ENCODE data around the gene MYMK.

The MYMK gene

GRCh38 chr9:133535306-133535877 lies 10.6 kb upstream of the MYMK start:
- no peak for DNase-seq (ENCODE audit: low read depth in 3 of 3)

- peak; percentile 29 to 62 (median 59) for DNase-seq (ENCODE audit: low read depth in 3 of 3)
Measured at GRCh38 chr9:133534346-133535291, 9.9 kb upstream of the MYMK start, which contains the start of gene ADAMTSL2. Gene ADAMTSL2 (plus strand): TSS chr9:133534704. CDS start chr9:133536713, 2,009 bp downstream.

- no peak for DNase-seq (ENCODE audit: low read depth in 3 of 3)
Measured at GRCh38 chr9:133533857-133534256, 9.1 kb upstream of the MYMK start.

GRCh38 chr9:133532937-133533668 lies 8.3 kb upstream of the MYMK start:
- DNase-seq (ENCODE audit: low read depth in 3 of 3) = peak; percentile 51 to 56 (median 56)

- DNase-seq (ENCODE audit: low read depth in 3 of 3) = no peak
Measured at GRCh38 chr9:133531293-133531692, 6.5 kb upstream of the MYMK start.

GRCh38 chr9:133529874-133530273 lies 5.1 kb upstream of the MYMK start:
- DNase-seq (ENCODE audit: low read depth in 3 of 3) = no peak

- DNase-seq (ENCODE audit: low read depth in 3 of 3) = no peak
Measured at GRCh38 chr9:133529457-133529856, 4.7 kb upstream of the MYMK start.

GRCh38 chr9:133528876-133529241 lies 4.1 kb upstream of the MYMK start:
- DNase-seq (ENCODE audit: low read depth in 3 of 3) = no peak

- DNase-seq (ENCODE audit: low read depth in 3 of 3) = no peak
Measured at GRCh38 chr9:133528001-133528875, 3.5 kb upstream of the MYMK start.

- DNase-seq (ENCODE audit: low read depth in 3 of 3) = no peak
Measured at GRCh38 chr9:133527444-133527920, 2.7 kb upstream of the MYMK start.

- DNase-seq (ENCODE audit: low read depth in 3 of 3) = no peak
Measured at GRCh38 chr9:133526721-133527321, 2.1 kb upstream of the MYMK start.

GRCh38 chr9:133525677-133526076 lies 918 bp upstream of the MYMK start:
- no peak for DNase-seq (ENCODE audit: low read depth in 3 of 3)

- no peak for DNase-seq (ENCODE audit: low read depth in 3 of 3)
Measured at GRCh38 chr9:133524146-133524545, 613 bp downstream of the MYMK start.

- DNase-seq (ENCODE audit: low read depth in 3 of 3) = no peak
Measured at GRCh38 chr9:133523106-133523505, 1.7 kb downstream of the MYMK start.

GRCh38 chr9:133522073-133522910 lies 2.5 kb downstream of the MYMK start:
- DNase-seq (ENCODE audit: low read depth in 3 of 3) = no peak

- no peak for DNase-seq (ENCODE audit: low read depth in 3 of 3)
Measured at GRCh38 chr9:133521122-133522072, 3.4 kb downstream of the MYMK start.

GRCh38 chr9:133520121-133520835 lies 4.5 kb downstream of the MYMK start:
- no peak for DNase-seq (ENCODE audit: low read depth in 3 of 3)

- no peak for DNase-seq (ENCODE audit: low read depth in 3 of 3)
Measured at GRCh38 chr9:133519693-133520092, 5.1 kb downstream of the MYMK start.
